Vagina (tissue), 2 donors: Measurements from ENCODE around the gene ARPP21.

Source experiments
- CTCF ChIP-seq, 3 experiments: fragments of 450-650 bp in 2 of 3; fragments of 200-600 bp in 1 of 3; sonication (generic) in 1 of 3; IDR thresholded peaks; one replicate each; pipeline ENCODE4 v1.5.1; 2017 to 2019; ENCODE audit warnings: antibody characterized with exemption in 3 of 3, mild to moderate bottlenecking in 2 of 3, moderate library complexity in 2 of 3
- POLR2A ChIP-seq, 2 donors: fragments of 450-650 bp; IDR thresholded peaks; one replicate each; pipeline ENCODE4 v1.6.1; 2017; ENCODE audit warnings: antibody characterized with exemption in 2 of 2, mild to moderate bottlenecking in 2 of 2, moderate library complexity in 2 of 2
- POLR2AphosphoS5 ChIP-seq, 2 donors: sonication (generic); formaldehyde crosslinking; IDR thresholded peaks; one replicate each; pipeline ENCODE4 v1.9.0; 2017; ENCODE audit warnings: antibody characterized with exemption in 2 of 2, mild to moderate bottlenecking in 2 of 2, low read depth in 1 of 2; ENCODE audit not compliant: insufficient read depth in 1 of 2

- no peak for TF ChIP-seq CTCF (IDR thresholded peaks at IDR 0.05)
- TF ChIP-seq POLR2A (IDR thresholded peaks at IDR 0.05): no peak
- no peak for TF ChIP-seq POLR2AphosphoS5 (IDR thresholded peaks at IDR 0.05; ENCODE audit: insufficient read depth in 1 of 2, low read depth in 1 of 2)
These were observed 49.5 kb downstream of the ARPP21 start for GRCh38 chr3:35688826-35689225.
